Renal cortical epithelial cell (primary cell): ENCODE measurements around the gene ANGPTL7. TPM values are rescaled to one million over a fixed set of nuclear protein-coding genes. Genes with fewer than 3 reads are reported as not detected.
A peak's percentile ranks its signal among the peaks of the same experiment; 100 is the strongest.

Source experiments
- DNase-seq: peaks from one replicate; pipeline ENCODE4 v3.0.0-alpha.2; 2011; ENCODE audit warnings: low read depth
- total RNA-seq: library from RNA; depleted of rRNA; stranded (reverse); fragments of >200 nt; gene quantifications from 2 replicates; pipeline ENCODE4 v1.2.3, GENCODE V29; 2014

The ANGPTL7 gene
- total RNA-seq, 1 donor from 2014 or later = 22.8 TPM

GRCh38 chr1:11169202-11169601 is 20.0 kb upstream of the ANGPTL7 start:
- peak; percentile 34 for DNase-seq

- no peak for DNase-seq
Measured at GRCh38 chr1:11170102-11170501, 19.1 kb upstream of the ANGPTL7 start.

GRCh38 chr1:11174261-11174942 is 14.8 kb upstream of the ANGPTL7 start:
- no peak for DNase-seq

GRCh38 chr1:11175461-11175860 is 13.7 kb upstream of the ANGPTL7 start:
- no peak for DNase-seq

GRCh38 chr1:11176081-11176706 is 13.0 kb upstream of the ANGPTL7 start:
- no peak for DNase-seq

GRCh38 chr1:11178021-11179015 is 10.8 kb upstream of the ANGPTL7 start:
- no peak for DNase-seq

GRCh38 chr1:11179125-11179524 is 10.0 kb upstream of the ANGPTL7 start:
- no peak for DNase-seq

GRCh38 chr1:11179749-11180148 is 9.4 kb upstream of the ANGPTL7 start:
- peak; percentile 21 for DNase-seq

- peak; percentile 93 for DNase-seq
Measured at GRCh38 chr1:11180342-11180744, 8.8 kb upstream of the ANGPTL7 start.

GRCh38 chr1:11182884-11183283 is 6.3 kb upstream of the ANGPTL7 start:
- DNase-seq = no peak

GRCh38 chr1:11184973-11185372 is 4.2 kb upstream of the ANGPTL7 start:
- no peak for DNase-seq

- no peak for DNase-seq
Measured at GRCh38 chr1:11187000-11187399, 2.2 kb upstream of the ANGPTL7 start.

GRCh38 chr1:11187494-11187893 is 1.7 kb upstream of the ANGPTL7 start:
- no peak for DNase-seq

- DNase-seq = no peak
Measured at GRCh38 chr1:11187931-11188330, 1.2 kb upstream of the ANGPTL7 start.

GRCh38 chr1:11188381-11188780 is 774 bp upstream of the ANGPTL7 start:
- DNase-seq = no peak

GRCh38 chr1:11193376-11193775 is 4.2 kb downstream of the ANGPTL7 start:
- no peak for DNase-seq

- no peak for DNase-seq
Measured at GRCh38 chr1:11194407-11195176, 5.4 kb downstream of the ANGPTL7 start.

GRCh38 chr1:11196945-11197344 is 7.8 kb downstream of the ANGPTL7 start:
- no peak for DNase-seq

GRCh38 chr1:11197359-11197758 is 8.2 kb downstream of the ANGPTL7 start:
- DNase-seq = no peak

GRCh38 chr1:11198257-11198656 is 9.1 kb downstream of the ANGPTL7 start:
- no peak for DNase-seq

- no peak for DNase-seq
Measured at GRCh38 chr1:11198851-11199594, 9.9 kb downstream of the ANGPTL7 start.
